K562 (cell line): ENCODE data around the gene CRABP2.

ENCODE experiments used
- CGGBP1 ChIP-seq: fragments of 250-450 bp; sonication (Bioruptor Pico); IDR thresholded peaks from 2 replicates; pipeline ENCODE4 v1.9.0; 2021; ENCODE audit warnings: mild to moderate bottlenecking
- CHD1 ChIP-seq: fragments of 200-600 bp; sonication (generic); IDR thresholded peaks from one replicate; pipeline ENCODE4 v1.6.1; 2012; ENCODE audit warnings: mild to moderate bottlenecking, moderate library complexity, low read length, inconsistent platforms
- MAFK ChIP-seq: IDR thresholded peaks from 2 replicates; pipeline ENCODE4 v1.6.1; 2011; ENCODE audit warnings: low read length, improper control_type of control experiment
- RAD21 ChIP-seq, 2 experiments: fragments of 250-450 bp in 1 of 2; fragments of 450-650 bp in 1 of 2; sonication (Bioruptor Pico) in 1 of 2; formaldehyde crosslinking in 1 of 2; IDR thresholded peaks in 1 of 2; conservative IDR thresholded peaks in 1 of 2; 2 replicates each; pipeline versions ENCODE4 v1.4.0 to v1.8.0; 2020 to 2022; ENCODE audit warnings: mild to moderate bottlenecking in 2 of 2, moderate library complexity in 1 of 2
- SPI1 ChIP-seq: IDR thresholded peaks from 2 replicates; pipeline ENCODE4 v1.6.1; 2011; ENCODE audit warnings: low read depth, low read length, control low read depth, borderline replicate concordance
- XRCC5 ChIP-seq: fragments of 200-400 bp; formaldehyde crosslinking; IDR thresholded peaks from 2 replicates; pipeline ENCODE4 v1.6.1; 2017; ENCODE audit warnings: low read depth, mild to moderate bottlenecking, low read length

- TF ChIP-seq XRCC5 (no peak), RAD21 (CRISPR knock-in tag; conservative IDR thresholded peaks at IDR 0.05 in 1 of 2, IDR thresholded peaks at IDR 0.05 in 1 of 2) (no peak), MAFK (no peak), SPI1 (no peak), CHD1 (no peak), CGGBP1 (CRISPR knock-in tag) (no peak)
Observed at GRCh38 chr1:156711011-156711817, 5.8 kb upstream of the CRABP2 start.
